Sigmoid colon (tissue), 4 donors: ENCODE data around the gene CDH22.

Source experiments
- EP300 ChIP-seq, 4 donors: sonication (generic); formaldehyde crosslinking; IDR thresholded peaks; one replicate each; pipeline ENCODE4 v1.6.1; 2017; ENCODE audit warnings: antibody characterized with exemption in 4 of 4
- POLR2A ChIP-seq, 2 donors: fragments of 450-650 bp; IDR thresholded peaks; one replicate each; pipeline ENCODE4 v1.6.1; 2016; ENCODE audit warnings: antibody characterized with exemption in 2 of 2, mild to moderate bottlenecking in 2 of 2, moderate library complexity in 2 of 2
- TF ChIP-seq, protein P1 (sequence below), 4 experiments: fragments of 450-650 bp in 3 of 4; fragments of 200-600 bp in 1 of 4; IDR thresholded peaks; one replicate each; pipeline ENCODE4 v1.5.1; 2016 to 2019; ENCODE audit warnings: antibody characterized with exemption in 4 of 4, mild to moderate bottlenecking in 3 of 4, moderate library complexity in 2 of 4

DNA sequence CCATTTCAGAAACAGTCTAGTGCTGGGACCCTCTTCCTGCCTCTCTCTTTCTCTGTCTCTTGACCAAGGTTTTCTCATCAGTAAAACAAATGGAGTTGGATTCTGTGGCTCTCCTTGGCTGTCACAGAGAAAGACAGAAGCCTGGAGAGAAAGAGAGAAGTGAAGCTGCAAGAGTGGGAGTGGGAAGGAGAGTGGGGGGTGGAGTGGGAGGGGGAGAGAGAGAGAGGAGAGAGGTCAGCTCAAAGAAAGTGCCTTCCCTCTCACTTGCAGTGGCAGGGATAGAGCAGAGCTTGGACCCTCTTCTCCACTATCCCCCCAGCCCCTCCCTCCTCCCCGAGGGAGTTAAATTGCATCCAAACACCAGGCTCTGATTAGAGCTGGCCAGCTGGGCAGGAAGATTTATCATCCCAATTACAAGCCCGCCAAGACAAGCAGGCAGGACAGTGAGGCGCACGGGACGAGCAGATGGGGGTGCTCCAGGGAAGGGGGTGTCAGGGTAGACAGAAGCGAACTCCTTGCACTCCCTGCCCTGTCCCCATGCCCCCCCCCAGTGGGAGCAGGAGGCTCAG, 115.8 kb downstream of the CDH22 start:
- TF ChIP-seq, protein P1, sequence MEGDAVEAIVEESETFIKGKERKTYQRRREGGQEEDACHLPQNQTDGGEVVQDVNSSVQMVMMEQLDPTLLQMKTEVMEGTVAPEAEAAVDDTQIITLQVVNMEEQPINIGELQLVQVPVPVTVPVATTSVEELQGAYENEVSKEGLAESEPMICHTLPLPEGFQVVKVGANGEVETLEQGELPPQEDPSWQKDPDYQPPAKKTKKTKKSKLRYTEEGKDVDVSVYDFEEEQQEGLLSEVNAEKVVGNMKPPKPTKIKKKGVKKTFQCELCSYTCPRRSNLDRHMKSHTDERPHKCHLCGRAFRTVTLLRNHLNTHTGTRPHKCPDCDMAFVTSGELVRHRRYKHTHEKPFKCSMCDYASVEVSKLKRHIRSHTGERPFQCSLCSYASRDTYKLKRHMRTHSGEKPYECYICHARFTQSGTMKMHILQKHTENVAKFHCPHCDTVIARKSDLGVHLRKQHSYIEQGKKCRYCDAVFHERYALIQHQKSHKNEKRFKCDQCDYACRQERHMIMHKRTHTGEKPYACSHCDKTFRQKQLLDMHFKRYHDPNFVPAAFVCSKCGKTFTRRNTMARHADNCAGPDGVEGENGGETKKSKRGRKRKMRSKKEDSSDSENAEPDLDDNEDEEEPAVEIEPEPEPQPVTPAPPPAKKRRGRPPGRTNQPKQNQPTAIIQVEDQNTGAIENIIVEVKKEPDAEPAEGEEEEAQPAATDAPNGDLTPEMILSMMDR (IDR thresholded peaks at IDR 0.05) = no peak
- TF ChIP-seq POLR2A (IDR thresholded peaks at IDR 0.05) (no peak), EP300 (IDR thresholded peaks at IDR 0.05) (no peak)
